GM23248 (cell line): ENCODE data around the gene COX4I1. TPM values are rescaled to one million over a fixed set of nuclear protein-coding genes. Genes with fewer than 3 reads are reported as not detected.
A peak's percentile ranks its signal among the peaks of the same experiment; 100 is the strongest.

ENCODE experiments used
- DNase-seq: peaks from one replicate; pipeline ENCODE4 v3.0.0-alpha.2; 2015
- H2AFZ ChIP-seq: fragments of 200-600 bp; sonication (generic); 2 replicates; pipeline ENCODE4 v1.6.1; 2016; ENCODE audit warnings: antibody characterized with exemption
- H3F3A ChIP-seq: fragments of 200-600 bp; sonication (generic); 2 replicates; pipeline ENCODE4 v1.6.1; 2016; ENCODE audit warnings: mild to moderate bottlenecking, antibody characterized with exemption, mixed run types; ENCODE audit not compliant: insufficient read depth
- H3K27ac ChIP-seq: fragments of 200-600 bp; sonication (generic); 2 replicates; pipeline ENCODE4 v1.5.1; 2016; ENCODE audit warnings: mild to moderate bottlenecking
- H3K27me3 ChIP-seq: fragments of 200-600 bp; sonication (generic); replicated peaks from 2 replicates; pipeline ENCODE4 v1.6.1; 2016; ENCODE audit warnings: mild to moderate bottlenecking; ENCODE audit not compliant: insufficient read depth
- H3K36me3 ChIP-seq: fragments of 200-600 bp; sonication (generic); 2 replicates; pipeline ENCODE4 v1.6.1; 2016; ENCODE audit warnings: low read depth, mild to moderate bottlenecking
- H3K4me1 ChIP-seq: fragments of 200-600 bp; sonication (generic); 2 replicates; pipeline ENCODE4 v1.6.1; 2016; ENCODE audit warnings: mild to moderate bottlenecking; ENCODE audit not compliant: insufficient read depth
- H3K4me2 ChIP-seq: fragments of 200-600 bp; sonication (generic); one replicate; pipeline ENCODE4 v1.6.1; 2016; ENCODE audit warnings: mild to moderate bottlenecking; ENCODE audit not compliant: unreplicated experiment
- H3K4me3 ChIP-seq: fragments of 200-600 bp; sonication (generic); 2 replicates; pipeline ENCODE4 v1.5.1; 2016; ENCODE audit warnings: mild to moderate bottlenecking
- H3K79me2 ChIP-seq: fragments of 200-600 bp; sonication (generic); 2 replicates; pipeline ENCODE4 v1.6.1; 2016; ENCODE audit warnings: mild to moderate bottlenecking; ENCODE audit not compliant: insufficient read depth
- H3K9ac ChIP-seq: fragments of 200-600 bp; sonication (generic); 2 replicates; pipeline ENCODE4 v1.6.1; 2016; ENCODE audit warnings: mild to moderate bottlenecking
- H3K9me2 ChIP-seq: fragments of 200-600 bp; sonication (generic); 2 replicates; pipeline ENCODE4 v1.6.1; 2016; ENCODE audit warnings: mixed run types, mild to moderate bottlenecking, moderate library complexity; ENCODE audit not compliant: insufficient read depth
- H3K9me3 ChIP-seq: fragments of 200-600 bp; sonication (generic); one replicate; pipeline ENCODE4 v1.6.1; 2017; ENCODE audit warnings: low read depth
- H4K20me1 ChIP-seq: fragments of 200-600 bp; sonication (generic); 2 replicates; pipeline ENCODE4 v1.6.0; 2016; ENCODE audit not compliant: insufficient read depth
- EZH2 ChIP-seq: fragments of 200-600 bp; sonication (generic); IDR thresholded peaks from 2 replicates; pipeline ENCODE4 v1.6.1; 2018; ENCODE audit warnings: antibody characterized with exemption, mild to moderate bottlenecking; ENCODE audit not compliant: insufficient read depth, poor library complexity, severe bottlenecking
- EZH2phosphoT487 ChIP-seq: fragments of 200-600 bp; sonication (generic); IDR thresholded peaks from 2 replicates; pipeline ENCODE4 v1.6.1; 2018; ENCODE audit warnings: antibody characterized with exemption, moderate library complexity, mild to moderate bottlenecking, low read depth; ENCODE audit not compliant: insufficient read depth
- WGBS, 2 experiments: methylation state at CpG; one replicate each; pipeline ENCODE4 v1.1.6; 2015 to 2017; ENCODE audit warnings: low lambda C conversion rate in 2 of 2, low coverage in 1 of 2; ENCODE audit errors: missing lambda C conversion rate in 2 of 2; 5-methylcytosine and 5-hydroxymethylcytosine counted together
- in situ Hi-C: fragments of 300-500 bp; cut with MboI; formaldehyde crosslinking; loops from 2 replicates; pipeline ENCODE4 v1.15.0; 2020
- polyA plus RNA-seq: library from polyadenylated mRNA; unstranded; fragments of >200 nt; fragmentation: Nextera tagmentation; extraction: Ambion mirVana; gene quantifications from 2 replicates; pipeline ENCODE4 v1.2.1, GENCODE V29; 2016
- total RNA-seq: library from RNA; depleted of rRNA; stranded (reverse); fragments of >200 nt; shearing (Covaris generic); gene quantifications from 2 replicates; pipeline ENCODE4 v1.2.3, GENCODE V29; 2014

Gene COX4I1
- total and polyA plus RNA-seq, 2 experiments from 2014 or later, result 390 to 566 TPM

- no peak overlapping the region for H3K4me2 ChIP-seq
- WGBS, 2 experiments, result 53 to 65% methylated on average over 7 of the region's 7 CpGs
- H3K27me3 ChIP-seq, result 0 out of 2 replicates have a peak, but pooled peaks cover 6% of the 10 kb centered on the region
- in situ Hi-C loops, result no loop called here
- H2AFZ ChIP-seq, result no peak overlapping the region
- 0 out of 2 replicates have a peak, but pooled peaks cover 7% of the 10 kb centered on the region for H3K4me1 ChIP-seq
- peak; percentile 50 for DNase-seq
- H3K36me3 ChIP-seq, result no peaks in the 10 kb centered on the region
- no peaks in the 10 kb centered on the region for H4K20me1 ChIP-seq
- H3K9me3 ChIP-seq, result no peaks in the 10 kb centered on the region
- no peak overlapping the region for H3K4me3 ChIP-seq
- H3K9ac ChIP-seq, result no peak overlapping the region
- H3F3A ChIP-seq, result peaks cover 8% of the 10 kb centered on the region
- no peaks in the 10 kb centered on the region for H3K79me2 ChIP-seq
- no peak overlapping the region for H3K27ac ChIP-seq
- no peaks in the 10 kb centered on the region for H3K9me2 ChIP-seq
- TF ChIP-seq EZH2phosphoT487 (no peak), EZH2 (no peak)
Observed at GRCh38 chr16:85757341-85757822, 42.1 kb upstream of the COX4I1 start.

GRCh38 chr16:85759136-85759535 is 40.4 kb upstream of the COX4I1 start:
- no peaks in the 10 kb centered on the region for H3K9me3 ChIP-seq
- no peak overlapping the region for H3K9ac ChIP-seq
- H3K79me2 ChIP-seq, result no peaks in the 10 kb centered on the region
- H4K20me1 ChIP-seq, result no peaks in the 10 kb centered on the region
- H3F3A ChIP-seq, result peaks cover 8% of the 10 kb centered on the region
- no peak for TF ChIP-seq EZH2phosphoT487
- no peak for TF ChIP-seq EZH2
- H3K4me2 ChIP-seq, result no peak overlapping the region
- no peak overlapping the region for H3K4me3 ChIP-seq
- H3K4me1 ChIP-seq, result 0 out of 2 replicates have a peak, but pooled peaks cover 7% of the 10 kb centered on the region
- in situ Hi-C loops, result no loop called here
- no peak for DNase-seq
- 0 out of 2 replicates have a peak, but pooled peaks cover 6% of the 10 kb centered on the region for H3K27me3 ChIP-seq
- H2AFZ ChIP-seq, result no peak overlapping the region
- no peaks in the 10 kb centered on the region for H3K36me3 ChIP-seq
- H3K9me2 ChIP-seq, result no peaks in the 10 kb centered on the region
- 88 to 89% methylated on average over 16 of the region's 16 CpGs for WGBS, 2 experiments
- H3K27ac ChIP-seq, result no peak overlapping the region

GRCh38 chr16:85759631-85760419 is 39.7 kb upstream of the COX4I1 start:
- H3K79me2 ChIP-seq, result no peaks in the 10 kb centered on the region
- in situ Hi-C loops, result no loop called here
- no peak overlapping the region for H3K4me2 ChIP-seq

GRCh38 chr16:85761861-85762260 is 37.6 kb upstream of the COX4I1 start:
- DNase-seq, result no peak
- no peaks in the 10 kb centered on the region for H4K20me1 ChIP-seq
- 0 out of 2 replicates have a peak, but pooled peaks cover 6% of the 10 kb centered on the region for H3K27me3 ChIP-seq
- H3K27ac ChIP-seq, result no peak overlapping the region
- no peak overlapping the region for H3K4me3 ChIP-seq
- no peaks in the 10 kb centered on the region for H3K79me2 ChIP-seq
- TF ChIP-seq EZH2, result no peak
- TF ChIP-seq EZH2phosphoT487, result no peak
- no peaks in the 10 kb centered on the region for H3K9me3 ChIP-seq
- no peak overlapping the region for H3K9ac ChIP-seq
- H3F3A ChIP-seq, result peaks cover 8% of the 10 kb centered on the region
- H2AFZ ChIP-seq, result no peak overlapping the region
- WGBS, 2 experiments, result 85 to 88% methylated on average over 5 to 6 of the region's 6 CpGs
- 0 out of 2 replicates have a peak, but pooled peaks cover 7% of the 10 kb centered on the region for H3K4me1 ChIP-seq
- in situ Hi-C loops, result no loop called here
- no peaks in the 10 kb centered on the region for H3K36me3 ChIP-seq
- no peak overlapping the region for H3K4me2 ChIP-seq
- no peaks in the 10 kb centered on the region for H3K9me2 ChIP-seq

More at GRCh38 chr16:85759631-85760419, 39.7 kb upstream of the COX4I1 start:
- TF ChIP-seq EZH2phosphoT487 (no peak), EZH2 (no peak)
- Histone ChIP-seq H3F3A (peaks cover 8% of the 10 kb centered on the region), H3K4me1 (0 out of 2 replicates have a peak, but pooled peaks cover 7% of the 10 kb centered on the region), H3K9ac (no peak overlapping the region), H4K20me1 (no peaks in the 10 kb centered on the region), H3K9me3 (no peaks in the 10 kb centered on the region), H3K27ac (no peak overlapping the region), H3K27me3 (0 out of 2 replicates have a peak, but pooled peaks cover 6% of the 10 kb centered on the region), H3K4me3 (no peak overlapping the region), H2AFZ (no peak overlapping the region), H3K36me3 (no peaks in the 10 kb centered on the region), H3K9me2 (no peaks in the 10 kb centered on the region)
- peak; percentile 20 for DNase-seq
- WGBS, 2 experiments, result 83 to 89% methylated on average over 18 to 20 of the region's 20 CpGs
